HepG2 (cell line): Measurements from ENCODE around the gene SGF29. TPM values are rescaled to one million over a fixed set of nuclear protein-coding genes. Genes with fewer than 3 reads are reported as not detected.

Experiments used
- AHR ChIP-seq: IDR thresholded peaks from 2 replicates; pipeline ENCODE4 v1.6.1; 2018; ENCODE audit warnings: missing genetic modification reagents, missing compliant biosample characterization
- BRD4 ChIP-seq: sonication (generic); formaldehyde crosslinking; IDR thresholded peaks from 2 replicates; pipeline ENCODE4 v1.4.0; 2020; ENCODE audit warnings: missing genetic modification reagents
- CHCHD3 ChIP-seq: sonication (generic); formaldehyde crosslinking; IDR thresholded peaks from 2 replicates; pipeline ENCODE4 v1.8.0; 2022; ENCODE audit warnings: mild to moderate bottlenecking, missing genetic modification reagents, moderate library complexity
- DPF2 ChIP-seq: sonication (generic); formaldehyde crosslinking; IDR thresholded peaks from 2 replicates; pipeline ENCODE4 v1.4.0; 2020; ENCODE audit warnings: mild to moderate bottlenecking, low read depth, missing genetic modification reagents, borderline replicate concordance
- DR1 ChIP-seq: sonication (generic); formaldehyde crosslinking; IDR thresholded peaks from 2 replicates; pipeline ENCODE4 v1.8.0; 2021; ENCODE audit warnings: mild to moderate bottlenecking, missing genetic modification reagents, inconsistent platforms
- GABPA ChIP-seq, 2 experiments: IDR thresholded peaks; 2 replicates each; pipeline ENCODE4 v1.6.1; 2011 to 2016; ENCODE audit warnings: low read depth in 2 of 2, low read length in 1 of 2, missing biosample characterization in 1 of 2, missing genetic modification characterization in 1 of 2
- HDAC1 ChIP-seq: sonication (generic); formaldehyde crosslinking; IDR thresholded peaks from 2 replicates; pipeline ENCODE4 v1.5.1; 2020; ENCODE audit warnings: mild to moderate bottlenecking, missing genetic modification reagents
- IRF1 ChIP-seq: sonication (generic); formaldehyde crosslinking; IDR thresholded peaks from 2 replicates; pipeline ENCODE4 v1.4.0; 2020; ENCODE audit warnings: low read depth, mild to moderate bottlenecking, missing genetic modification reagents
- KLF15 ChIP-seq: sonication (generic); formaldehyde crosslinking; IDR thresholded peaks from 2 replicates; pipeline ENCODE4 v1.8.1; 2023; ENCODE audit warnings: borderline replicate concordance, mild to moderate bottlenecking, inconsistent platforms, missing genetic modification reagents, mixed read lengths
- MAX ChIP-seq: IDR thresholded peaks from 2 replicates; pipeline ENCODE4 v1.6.1; 2012; ENCODE audit warnings: inconsistent platforms
- MEIS1 ChIP-seq: sonication (generic); formaldehyde crosslinking; IDR thresholded peaks from 2 replicates; pipeline ENCODE4 v1.9.0; 2021; ENCODE audit warnings: mild to moderate bottlenecking, missing genetic modification reagents, moderate library complexity, borderline replicate concordance
- NFKB2 ChIP-seq: sonication (generic); formaldehyde crosslinking; IDR thresholded peaks from 2 replicates; pipeline ENCODE4 v1.4.0; 2020; ENCODE audit warnings: missing genetic modification reagents, borderline replicate concordance
- ZBTB7A ChIP-seq: sonication (generic); formaldehyde crosslinking; IDR thresholded peaks from 2 replicates; pipeline ENCODE4 v1.8.0; 2022; ENCODE audit warnings: mild to moderate bottlenecking, missing genetic modification reagents
- ZMYM3 ChIP-seq: sonication (generic); formaldehyde crosslinking; IDR thresholded peaks from 2 replicates; pipeline ENCODE4 v1.5.1; 2020; ENCODE audit warnings: mild to moderate bottlenecking, missing genetic modification reagents
- ZNF580 ChIP-seq: IDR thresholded peaks from 2 replicates; pipeline ENCODE4 v1.6.1; 2016; ENCODE audit warnings: low read depth, borderline replicate concordance
- ZNF644 ChIP-seq: IDR thresholded peaks from 2 replicates; pipeline ENCODE4 v1.6.1; 2016; ENCODE audit warnings: low read depth
- ZNF777 ChIP-seq: sonication (generic); formaldehyde crosslinking; IDR thresholded peaks from 2 replicates; pipeline ENCODE4 v1.4.0; 2020; ENCODE audit warnings: missing genetic modification reagents
- polyA plus RNA-seq, 8 experiments: library from polyadenylated mRNA; depleted of rRNA in 3 of 8; stranded (reverse) in 7 of 8; unstranded in 1 of 8; fragments of >200 nt; fragmentation: Illumina TruSeq in 4 of 8; extraction: Trizol in 4 of 8; gene quantifications; 2 replicates each; pipeline versions ENCODE4 v1.2.1 to v1.2.3, GENCODE V29; 2011 to 2016; ENCODE audit warnings: low read depth in 4 of 8, missing spikeins in 1 of 8, mixed read lengths in 1 of 8; ENCODE audit not compliant: insufficient read depth in 1 of 8
- total RNA-seq, 5 experiments: library from RNA; depleted of rRNA; stranded (reverse); fragments of >200 nt; fragmentation: Illumina TruSeq; extraction: Trizol; gene quantifications; 2 replicates each; pipeline ENCODE4 v1.2.3, GENCODE V29; 2016; ENCODE audit warnings: low read depth in 1 of 5
- TF ChIP-seq, protein P1 (sequence below): IDR thresholded peaks from 2 replicates; pipeline ENCODE4 v1.4.0; 2020; ENCODE audit warnings: mild to moderate bottlenecking, missing genetic modification reagents
- TF ChIP-seq, protein P2 (sequence below), 2 experiments: sonication (generic) in 1 of 2; formaldehyde crosslinking in 1 of 2; IDR thresholded peaks; 2 replicates each; pipeline versions ENCODE4 v1.4.0 to v1.6.1; 2018 to 2020; ENCODE audit warnings: missing genetic modification reagents in 2 of 2, borderline replicate concordance in 1 of 2, low read depth in 1 of 2, mild to moderate bottlenecking in 1 of 2, missing biosample characterization in 1 of 2

SGF29 gene
- total and polyA plus RNA-seq, 2 of the 13 experiments (the other 11 are each of a cell fraction or from before 2014, with no cell fraction given): 5.0 to 29.4 TPM

- TF ChIP-seq BRD4 (CRISPR knock-in tag): no peak
- TF ChIP-seq AHR: no peak
- no peak for TF ChIP-seq GABPA (IDR thresholded peaks at IDR 0.05; ENCODE audit: low read depth, low read length)
- TF ChIP-seq GABPA (CRISPR knock-in tag; IDR thresholded peaks at IDR 0.05; ENCODE audit: low read depth): peak; percentile 75
- TF ChIP-seq ZNF580 (CRISPR knock-in tag): no peak
- TF ChIP-seq MAX: peak; percentile 9; the same call in 1 of the 2 replicates
- no peak for TF ChIP-seq NFKB2 (CRISPR knock-in tag)
- TF ChIP-seq DR1: no peak
- no peak for TF ChIP-seq CHCHD3 (CRISPR knock-in tag)
- TF ChIP-seq MEIS1 (CRISPR knock-in tag): no peak
- no peak for TF ChIP-seq KLF15 (CRISPR knock-in tag)
- no peak for TF ChIP-seq DPF2
- TF ChIP-seq IRF1 (CRISPR knock-in tag): no peak
- TF ChIP-seq ZNF644 (CRISPR knock-in tag): no peak
- TF ChIP-seq ZBTB7A (CRISPR knock-in tag): peak; percentile 41; the same call in 1 of the 2 replicates
- peak; percentile 33 for TF ChIP-seq HDAC1 (CRISPR knock-in tag)
- TF ChIP-seq, protein P1, sequence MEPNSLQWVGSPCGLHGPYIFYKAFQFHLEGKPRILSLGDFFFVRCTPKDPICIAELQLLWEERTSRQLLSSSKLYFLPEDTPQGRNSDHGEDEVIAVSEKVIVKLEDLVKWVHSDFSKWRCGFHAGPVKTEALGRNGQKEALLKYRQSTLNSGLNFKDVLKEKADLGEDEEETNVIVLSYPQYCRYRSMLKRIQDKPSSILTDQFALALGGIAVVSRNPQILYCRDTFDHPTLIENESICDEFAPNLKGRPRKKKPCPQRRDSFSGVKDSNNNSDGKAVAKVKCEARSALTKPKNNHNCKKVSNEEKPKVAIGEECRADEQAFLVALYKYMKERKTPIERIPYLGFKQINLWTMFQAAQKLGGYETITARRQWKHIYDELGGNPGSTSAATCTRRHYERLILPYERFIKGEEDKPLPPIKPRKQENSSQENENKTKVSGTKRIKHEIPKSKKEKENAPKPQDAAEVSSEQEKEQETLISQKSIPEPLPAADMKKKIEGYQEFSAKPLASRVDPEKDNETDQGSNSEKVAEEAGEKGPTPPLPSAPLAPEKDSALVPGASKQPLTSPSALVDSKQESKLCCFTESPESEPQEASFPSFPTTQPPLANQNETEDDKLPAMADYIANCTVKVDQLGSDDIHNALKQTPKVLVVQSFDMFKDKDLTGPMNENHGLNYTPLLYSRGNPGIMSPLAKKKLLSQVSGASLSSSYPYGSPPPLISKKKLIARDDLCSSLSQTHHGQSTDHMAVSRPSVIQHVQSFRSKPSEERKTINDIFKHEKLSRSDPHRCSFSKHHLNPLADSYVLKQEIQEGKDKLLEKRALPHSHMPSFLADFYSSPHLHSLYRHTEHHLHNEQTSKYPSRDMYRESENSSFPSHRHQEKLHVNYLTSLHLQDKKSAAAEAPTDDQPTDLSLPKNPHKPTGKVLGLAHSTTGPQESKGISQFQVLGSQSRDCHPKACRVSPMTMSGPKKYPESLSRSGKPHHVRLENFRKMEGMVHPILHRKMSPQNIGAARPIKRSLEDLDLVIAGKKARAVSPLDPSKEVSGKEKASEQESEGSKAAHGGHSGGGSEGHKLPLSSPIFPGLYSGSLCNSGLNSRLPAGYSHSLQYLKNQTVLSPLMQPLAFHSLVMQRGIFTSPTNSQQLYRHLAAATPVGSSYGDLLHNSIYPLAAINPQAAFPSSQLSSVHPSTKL: 0 out of 2 replicates have a peak, but pooled peaks have one; percentile 10
- 0 out of 2 replicates have a peak, but pooled peaks have one; percentile 14 for TF ChIP-seq ZMYM3 (CRISPR knock-in tag)
- TF ChIP-seq, protein P2, sequence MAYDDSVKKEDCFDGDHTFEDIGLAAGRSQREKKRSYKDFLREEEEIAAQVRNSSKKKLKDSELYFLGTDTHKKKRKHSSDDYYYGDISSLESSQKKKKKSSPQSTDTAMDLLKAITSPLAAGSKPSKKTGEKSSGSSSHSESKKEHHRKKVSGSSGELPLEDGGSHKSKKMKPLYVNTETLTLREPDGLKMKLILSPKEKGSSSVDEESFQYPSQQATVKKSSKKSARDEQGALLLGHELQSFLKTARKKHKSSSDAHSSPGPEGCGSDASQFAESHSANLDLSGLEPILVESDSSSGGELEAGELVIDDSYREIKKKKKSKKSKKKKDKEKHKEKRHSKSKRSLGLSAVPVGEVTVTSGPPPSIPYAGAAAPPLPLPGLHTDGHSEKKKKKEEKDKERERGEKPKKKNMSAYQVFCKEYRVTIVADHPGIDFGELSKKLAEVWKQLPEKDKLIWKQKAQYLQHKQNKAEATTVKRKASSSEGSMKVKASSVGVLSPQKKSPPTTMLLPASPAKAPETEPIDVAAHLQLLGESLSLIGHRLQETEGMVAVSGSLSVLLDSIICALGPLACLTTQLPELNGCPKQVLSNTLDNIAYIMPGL (CRISPR knock-in tag; IDR thresholded peaks at IDR 0.05; ENCODE audit: borderline replicate concordance in 1 of 2, low read depth in 1 of 2): 0 out of 4 replicates have a peak, but pooled peaks of 1 of the 2 experiments have one; percentile 13
- no peak for TF ChIP-seq ZNF777 (CRISPR knock-in tag)
These were observed 43.3 kb downstream of the SGF29 start, which contains the start of gene SULT1A2 (continued) for GRCh38 chr16:28596840-28597691.
